Measurements from ENCODE around the gene TSC2.

- TF ChIP-seq CTCF (IDR thresholded peaks at IDR 0.05) (no peak), POLR2A (IDR thresholded peaks at IDR 0.05) (no peak), EP300 (IDR thresholded peaks at IDR 0.05) (no peak)
Measured at GRCh38 chr16:2001035-2001434, 46.8 kb upstream of the TSC2 start.
